ENCODE results near the gene NECAB3. TPM values are rescaled to one million over a fixed set of nuclear protein-coding genes. Genes with fewer than 3 reads are reported as not detected.

Gene NECAB3
- total RNA-seq, 4 donors from 2014 or later: 12.6 to 25.9 (median 19.1) TPM

- Histone ChIP-seq H3K4me3 (no peak overlapping the region), H3K27ac (no peak overlapping the region), H3K27me3 (no peaks in the 10 kb centered on the region), H3K4me1 (no peaks in the 10 kb centered on the region), H3K36me3 (peaks cover 0 to 100% (median 34%) of the 10 kb centered on the region in 3 donors), H3K9me3 (no peaks in the 10 kb centered on the region)
- TF ChIP-seq CTCF (IDR thresholded peaks at IDR 0.05) (no peak), POLR2A (IDR thresholded peaks at IDR 0.05) (no peak)
- intact Hi-C loops (cut with DNase I): no loop called here
- WGBS, 2 donors: 95% methylated on average over 4 of the region's 4 CpGs
- DNase-seq: no peak
These were observed 46.5 kb downstream of the NECAB3 start for GRCh38 chr20:33627577-33628216.

- H3K4me1 ChIP-seq: no peaks in the 10 kb centered on the region
- no peak for TF ChIP-seq CTCF (IDR thresholded peaks at IDR 0.05)
- no peak for TF ChIP-seq POLR2A (IDR thresholded peaks at IDR 0.05)
- WGBS, 2 donors: 94 to 96% methylated on average over 4 of the region's 4 CpGs
- H3K9me3 ChIP-seq: no peaks in the 10 kb centered on the region
- peaks cover 0 to 100% (median 28%) of the 10 kb centered on the region in 3 donors for H3K36me3 ChIP-seq
- DNase-seq: no peak
- H3K27me3 ChIP-seq: no peaks in the 10 kb centered on the region
- intact Hi-C loops (cut with DNase I): no loop called here
- H3K27ac ChIP-seq: no peak overlapping the region
- H3K4me3 ChIP-seq: no peak overlapping the region
These were observed 48.0 kb downstream of the NECAB3 start for GRCh38 chr20:33626190-33626589.

- intact Hi-C loops (cut with DNase I): no loop called here
These were observed 49.8 kb downstream of the NECAB3 start for GRCh38 chr20:33624399-33624798.

GRCh38 chr20:33622705-33623365 is 51.4 kb downstream of the NECAB3 start:
- 87 to 93% methylated on average over 7 to 9 of the region's 10 CpGs for WGBS, 2 donors
- Histone ChIP-seq H3K4me1 (no peaks in the 10 kb centered on the region), H3K9me3 (no peaks in the 10 kb centered on the region), H3K4me3 (no peak overlapping the region), H3K27ac (no peak overlapping the region), H3K27me3 (no peaks in the 10 kb centered on the region), H3K36me3 (peaks cover 0 to 97% (median 11%) of the 10 kb centered on the region in 3 donors)
- no peak for TF ChIP-seq POLR2A (IDR thresholded peaks at IDR 0.05)
- TF ChIP-seq CTCF (IDR thresholded peaks at IDR 0.05): no peak
- intact Hi-C loops (cut with DNase I): no loop called here
- no peak for DNase-seq

More at GRCh38 chr20:33624399-33624798, 49.8 kb downstream of the NECAB3 start:
- no peak for DNase-seq
- no peaks in the 10 kb centered on the region for H3K27me3 ChIP-seq
- H3K27ac ChIP-seq: no peak overlapping the region
- no peak for TF ChIP-seq POLR2A (IDR thresholded peaks at IDR 0.05)
- no peaks in the 10 kb centered on the region for H3K4me1 ChIP-seq
- H3K36me3 ChIP-seq: peaks cover 0 to 97% (median 19%) of the 10 kb centered on the region in 3 donors
- H3K9me3 ChIP-seq: no peaks in the 10 kb centered on the region
- no peak overlapping the region for H3K4me3 ChIP-seq
- WGBS, 2 donors: 73 to 83% methylated on average over 3 of the region's 3 CpGs

GRCh38 chr20:33621717-33622400 is 52.4 kb downstream of the NECAB3 start:
- H3K27ac ChIP-seq: no peak overlapping the region
- no peak overlapping the region for H3K4me3 ChIP-seq
- no peaks in the 10 kb centered on the region for H3K27me3 ChIP-seq
- H3K9me3 ChIP-seq: no peaks in the 10 kb centered on the region
- peaks cover 0 to 97% (median 11%) of the 10 kb centered on the region in 3 donors for H3K36me3 ChIP-seq
- H3K4me1 ChIP-seq: no peaks in the 10 kb centered on the region
- 89 to 90% methylated on average over 4 of the region's 4 CpGs for WGBS, 2 donors
- no peak for DNase-seq
- intact Hi-C loops (cut with DNase I): no loop called here
- TF ChIP-seq POLR2A (IDR thresholded peaks at IDR 0.05) (no peak), CTCF (IDR thresholded peaks at IDR 0.05) (no peak)

Data from esophagus squamous epithelium (tissue), 5 donors.